ENCODE data around the gene ERBB3. TPM values are rescaled to one million over a fixed set of nuclear protein-coding genes. Genes with fewer than 3 reads are reported as not detected.

The ERBB3 gene
- total RNA-seq, 1 experiment from 2014 or later = 40.6 TPM

GRCh38 chr12:56087220-56087619, 7.3 kb downstream of the ERBB3 start:
- DNase-seq (peak; percentile 11), ATAC-seq (peak; percentile 60; the same call in 1 of the 2 replicates)
- ChIA-PET POLR2A (ENCODE audit: unreplicated experiment) (no interaction called here), CTCF (no interaction called here)
- Histone ChIP-seq H3K4me2 (ENCODE audit: low read length) (no peak overlapping the region), H4K20me1 (ENCODE audit: low read length) (no peaks in the 10 kb centered on the region), H3K9ac (ENCODE audit: low read length) (no peak overlapping the region), H3F3A (ENCODE audit: low read length, unreplicated experiment) (no peaks in the 10 kb centered on the region), H3K27ac (ENCODE audit: low read length) (no peak overlapping the region), H3K4me3 (ENCODE audit: low read length) (no peak overlapping the region), H3K9me3 (ENCODE audit: low read length) (no peaks in the 10 kb centered on the region), H3K9me2 (replicated peaks; ENCODE audit: low read length) (no peaks in the 10 kb centered on the region), H3K27me3 (ENCODE audit: low read length) (no peaks in the 10 kb centered on the region), H2AFZ (ENCODE audit: low read length) (no peak overlapping the region), H3K36me3 (ENCODE audit: low read depth, low read length) (peaks cover 9% of the 10 kb centered on the region; the same call in 1 of the 2 replicates), H3K79me2 (ENCODE audit: low read length) (peaks cover 9% of the 10 kb centered on the region; the same call in 1 of the 2 replicates), H3K4me1 (ENCODE audit: insufficient read depth, low read length) (peaks cover 15% of the 10 kb centered on the region)
- TF ChIP-seq EZH2 (IDR thresholded peaks at IDR 0.05; ENCODE audit: low read length, unreplicated experiment) = no peak
- no peak for TF ChIP-seq EZH2phosphoT487 (IDR thresholded peaks at IDR 0.05; ENCODE audit: borderline replicate concordance, low read length)
- TF ChIP-seq, protein P1, sequence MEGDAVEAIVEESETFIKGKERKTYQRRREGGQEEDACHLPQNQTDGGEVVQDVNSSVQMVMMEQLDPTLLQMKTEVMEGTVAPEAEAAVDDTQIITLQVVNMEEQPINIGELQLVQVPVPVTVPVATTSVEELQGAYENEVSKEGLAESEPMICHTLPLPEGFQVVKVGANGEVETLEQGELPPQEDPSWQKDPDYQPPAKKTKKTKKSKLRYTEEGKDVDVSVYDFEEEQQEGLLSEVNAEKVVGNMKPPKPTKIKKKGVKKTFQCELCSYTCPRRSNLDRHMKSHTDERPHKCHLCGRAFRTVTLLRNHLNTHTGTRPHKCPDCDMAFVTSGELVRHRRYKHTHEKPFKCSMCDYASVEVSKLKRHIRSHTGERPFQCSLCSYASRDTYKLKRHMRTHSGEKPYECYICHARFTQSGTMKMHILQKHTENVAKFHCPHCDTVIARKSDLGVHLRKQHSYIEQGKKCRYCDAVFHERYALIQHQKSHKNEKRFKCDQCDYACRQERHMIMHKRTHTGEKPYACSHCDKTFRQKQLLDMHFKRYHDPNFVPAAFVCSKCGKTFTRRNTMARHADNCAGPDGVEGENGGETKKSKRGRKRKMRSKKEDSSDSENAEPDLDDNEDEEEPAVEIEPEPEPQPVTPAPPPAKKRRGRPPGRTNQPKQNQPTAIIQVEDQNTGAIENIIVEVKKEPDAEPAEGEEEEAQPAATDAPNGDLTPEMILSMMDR (conservative IDR thresholded peaks at IDR 0.05; ENCODE audit: low read depth, low read length) = no peak
- intact Hi-C loops (cut with micrococcal nuclease) = no loop called here
- BruUV-seq (replicated peaks) = no TSS peak

GRCh38 chr12:56097738-56098137, 17.8 kb downstream of the ERBB3 start:
- TF ChIP-seq, protein P1 (conservative IDR thresholded peaks at IDR 0.05; ENCODE audit: low read depth, low read length) = no peak
- TF ChIP-seq EZH2 (IDR thresholded peaks at IDR 0.05; ENCODE audit: low read length, unreplicated experiment) (no peak), EZH2phosphoT487 (IDR thresholded peaks at IDR 0.05; ENCODE audit: borderline replicate concordance, low read length) (no peak)
- H3K4me2 ChIP-seq (ENCODE audit: low read length) = no peak overlapping the region
- POLR2A ChIA-PET (ENCODE audit: unreplicated experiment) = no interaction called here
- BruUV-seq (replicated peaks) = no TSS peak
- H3K4me1 ChIP-seq (ENCODE audit: insufficient read depth, low read length) = 0 out of 2 replicates have a peak, but pooled peaks cover under 1% of the 10 kb centered on the region
- no peak overlapping the region for H3K27ac ChIP-seq (ENCODE audit: low read length)
- H3K9me2 ChIP-seq (replicated peaks; ENCODE audit: low read length) = no peaks in the 10 kb centered on the region
- ATAC-seq = no peak
- H3F3A ChIP-seq (ENCODE audit: low read length, unreplicated experiment) = no peaks in the 10 kb centered on the region
- H3K9ac ChIP-seq (ENCODE audit: low read length) = no peak overlapping the region
- CTCF ChIA-PET = no interaction called here
- intact Hi-C loops (cut with micrococcal nuclease) = no loop called here
- no peak for DNase-seq
- H2AFZ ChIP-seq (ENCODE audit: low read length) = no peak overlapping the region
- no peaks in the 10 kb centered on the region for H3K79me2 ChIP-seq (ENCODE audit: low read length)
- no peaks in the 10 kb centered on the region for H3K27me3 ChIP-seq (ENCODE audit: low read length)
- no peak overlapping the region for H3K4me3 ChIP-seq (ENCODE audit: low read length)
- H3K36me3 ChIP-seq (ENCODE audit: low read depth, low read length) = peaks cover 4% of the 10 kb centered on the region; the same call in 1 of the 2 replicates
- no peaks in the 10 kb centered on the region for H4K20me1 ChIP-seq (ENCODE audit: low read length)
- no peaks in the 10 kb centered on the region for H3K9me3 ChIP-seq (ENCODE audit: low read length)

- Histone ChIP-seq H2AFZ (ENCODE audit: low read length) (no peak overlapping the region), H3K27me3 (ENCODE audit: low read length) (no peaks in the 10 kb centered on the region), H3K4me2 (ENCODE audit: low read length) (no peak overlapping the region), H3K9ac (ENCODE audit: low read length) (no peak overlapping the region), H3K4me3 (ENCODE audit: low read length) (no peak overlapping the region), H3F3A (ENCODE audit: low read length, unreplicated experiment) (no peaks in the 10 kb centered on the region), H3K27ac (ENCODE audit: low read length) (no peak overlapping the region), H3K9me2 (replicated peaks; ENCODE audit: low read length) (no peaks in the 10 kb centered on the region), H4K20me1 (ENCODE audit: low read length) (no peaks in the 10 kb centered on the region), H3K36me3 (ENCODE audit: low read depth, low read length) (0 out of 2 replicates have a peak, but pooled peaks cover 3% of the 10 kb centered on the region), H3K9me3 (ENCODE audit: low read length) (no peaks in the 10 kb centered on the region), H3K4me1 (ENCODE audit: insufficient read depth, low read length) (peaks cover 9% of the 10 kb centered on the region), H3K79me2 (ENCODE audit: low read length) (no peaks in the 10 kb centered on the region)
- no TSS peak for BruUV-seq (replicated peaks)
- TF ChIP-seq, protein P1 (conservative IDR thresholded peaks at IDR 0.05; ENCODE audit: low read depth, low read length) = no peak
- TF ChIP-seq EZH2phosphoT487 (IDR thresholded peaks at IDR 0.05; ENCODE audit: borderline replicate concordance, low read length) (no peak), EZH2 (IDR thresholded peaks at IDR 0.05; ENCODE audit: low read length, unreplicated experiment) (no peak)
- ChIA-PET POLR2A (ENCODE audit: unreplicated experiment) (no interaction called here), CTCF (no interaction called here)
- ATAC-seq (no peak), DNase-seq (no peak)
- intact Hi-C loops (cut with micrococcal nuclease) = no loop called here
These were observed 18.6 kb downstream of the ERBB3 start for GRCh38 chr12:56098592-56098991.

Measured in PC-3 (cell line).